ENCODE measurements around the gene UBE2D2. TPM values are rescaled to one million over a fixed set of nuclear protein-coding genes. Genes with fewer than 3 reads are reported as not detected.

The UBE2D2 gene
- total and polyA plus RNA-seq, 2 donors (not counting 1 experiment from before 2014, with no cell fraction given), result 64.3 to 168 TPM

DNA sequence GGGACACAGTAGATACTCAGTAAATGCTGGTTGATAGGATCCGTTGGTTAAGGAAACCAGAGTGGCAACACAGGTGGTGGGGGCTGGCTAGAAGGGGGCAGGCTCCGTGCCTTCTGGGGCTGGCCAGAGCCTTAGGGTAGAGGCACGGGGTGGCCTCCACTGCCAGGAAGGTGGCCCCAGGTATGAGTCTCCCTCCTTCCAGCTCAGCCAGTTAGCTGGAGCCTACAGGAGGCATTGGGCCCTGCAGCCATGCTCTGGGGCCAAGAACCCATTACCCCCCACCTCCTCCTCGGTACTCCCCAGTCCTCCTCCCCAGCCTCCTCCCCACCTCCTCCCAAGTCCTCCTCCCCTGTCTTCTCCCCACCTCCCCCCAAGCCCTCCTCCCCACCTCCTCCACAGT is 114.7 kb downstream of the UBE2D2 start:
- H3K27ac ChIP-seq (ENCODE audit: low read length in 2 of 2), result peak overlapping the region in 1 of 2 donors; percentile 74
- peak overlapping the region; percentile 15 for H3K27ac Mint-ChIP-seq
- H3K79me2 ChIP-seq (ENCODE audit: control insufficient read depth, insufficient read depth, low read length), result peaks cover 95% of the 10 kb centered on the region
- H2AFZ ChIP-seq (ENCODE audit: insufficient read depth, low read depth, low read length, poor library complexity, severe bottlenecking), result no peak overlapping the region
- no peak overlapping the region for H3K4me2 ChIP-seq (replicated peaks; ENCODE audit: low read depth, low read length, poor library complexity, severe bottlenecking)
- H3K4me1 Mint-ChIP-seq, result peaks cover 71% of the 10 kb centered on the region
- intact Hi-C loops (cut with micrococcal nuclease), result no loop called here
- DNase-seq (no peak), ATAC-seq (ENCODE audit: low read depth) (no peak)
- no peaks in the 10 kb centered on the region for H3K27me3 ChIP-seq (replicated peaks in 1 of 4; ENCODE audit: control extremely low read depth in 1 of 4, control insufficient read depth in 3 of 4, insufficient read depth in 4 of 4, low read length in 3 of 4)
- H3K9ac ChIP-seq (ENCODE audit: low read length), result peak overlapping the region; percentile 15
- ChIA-PET CTCF (interaction anchor here (0.6 to 1.8 kb wide), 8 partner anchors 12 to 45 kb away, joined by 3 to 8 read pairs (median 4); no protein-coding TSS in a partner anchor), POLR2A (interaction anchor here (0.6 to 1.0 kb wide), 4 partner anchors 11 to 37 kb away, joined by 3 read pairs; no protein-coding TSS in a partner anchor)
- peaks cover 44 to 63% of the 10 kb centered on the region in 2 donors for H3K4me1 ChIP-seq (ENCODE audit: control insufficient read depth in 2 of 2, insufficient read depth in 2 of 2, low read length in 2 of 2)
- peaks cover 97% of the 10 kb centered on the region for H4K20me1 ChIP-seq (ENCODE audit: control insufficient read depth, insufficient read depth, low read length, poor library complexity, severe bottlenecking)
- TF ChIP-seq EZH2 (IDR thresholded peaks at IDR 0.05; ENCODE audit: borderline replicate concordance, insufficient read depth, low read depth, low read length, poor library complexity, severe bottlenecking), result no peak
- TF ChIP-seq, protein P1, sequence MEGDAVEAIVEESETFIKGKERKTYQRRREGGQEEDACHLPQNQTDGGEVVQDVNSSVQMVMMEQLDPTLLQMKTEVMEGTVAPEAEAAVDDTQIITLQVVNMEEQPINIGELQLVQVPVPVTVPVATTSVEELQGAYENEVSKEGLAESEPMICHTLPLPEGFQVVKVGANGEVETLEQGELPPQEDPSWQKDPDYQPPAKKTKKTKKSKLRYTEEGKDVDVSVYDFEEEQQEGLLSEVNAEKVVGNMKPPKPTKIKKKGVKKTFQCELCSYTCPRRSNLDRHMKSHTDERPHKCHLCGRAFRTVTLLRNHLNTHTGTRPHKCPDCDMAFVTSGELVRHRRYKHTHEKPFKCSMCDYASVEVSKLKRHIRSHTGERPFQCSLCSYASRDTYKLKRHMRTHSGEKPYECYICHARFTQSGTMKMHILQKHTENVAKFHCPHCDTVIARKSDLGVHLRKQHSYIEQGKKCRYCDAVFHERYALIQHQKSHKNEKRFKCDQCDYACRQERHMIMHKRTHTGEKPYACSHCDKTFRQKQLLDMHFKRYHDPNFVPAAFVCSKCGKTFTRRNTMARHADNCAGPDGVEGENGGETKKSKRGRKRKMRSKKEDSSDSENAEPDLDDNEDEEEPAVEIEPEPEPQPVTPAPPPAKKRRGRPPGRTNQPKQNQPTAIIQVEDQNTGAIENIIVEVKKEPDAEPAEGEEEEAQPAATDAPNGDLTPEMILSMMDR (IDR thresholded peaks at IDR 0.05), result no peak
- no peaks in the 10 kb centered on the region for H3K9me3 Mint-ChIP-seq (ENCODE audit: insufficient read depth)
- H3K27me3 Mint-ChIP-seq, result no peaks in the 10 kb centered on the region
- H3K36me3 ChIP-seq (replicated peaks in 1 of 2; ENCODE audit: control extremely low read depth in 1 of 2, control insufficient read depth in 1 of 2, extremely low read depth in 1 of 2, insufficient read depth in 2 of 2, low read length in 1 of 2), result peaks cover 0 to 52% of the 10 kb centered on the region in 2 experiments
- H3K4me3 Mint-ChIP-seq, result no peak overlapping the region
- H3K9me3 ChIP-seq (ENCODE audit: control extremely low read depth in 1 of 3, control insufficient read depth in 2 of 3, insufficient read depth in 1 of 3, low read length in 2 of 3), result no peaks in the 10 kb centered on the region
- WGBS (ENCODE audit: insufficient coverage), result 79% methylated on average over 3 of the region's 4 CpGs
- no peak overlapping the region for H3K4me3 ChIP-seq (ENCODE audit: control extremely low read depth in 1 of 5, extremely low read depth in 1 of 5, insufficient read depth in 1 of 5, low read depth in 2 of 5, low read length in 4 of 5)

GRCh38 chr5:139676406-139676805 is 115.3 kb downstream of the UBE2D2 start:
- no peak for ATAC-seq (ENCODE audit: low read depth)
- intact Hi-C loops (cut with micrococcal nuclease), result no loop called here
- H3K4me3 ChIP-seq (ENCODE audit: control extremely low read depth in 1 of 5, extremely low read depth in 1 of 5, insufficient read depth in 1 of 5, low read depth in 2 of 5, low read length in 4 of 5), result no peak overlapping the region
- H2AFZ ChIP-seq (ENCODE audit: insufficient read depth, low read depth, low read length, poor library complexity, severe bottlenecking), result no peak overlapping the region
- H3K27ac ChIP-seq (ENCODE audit: low read length in 2 of 2), result peak overlapping the region in 1 of 2 donors; percentile 52
- H4K20me1 ChIP-seq (ENCODE audit: control insufficient read depth, insufficient read depth, low read length, poor library complexity, severe bottlenecking), result peaks cover 97% of the 10 kb centered on the region
- peaks cover 66% of the 10 kb centered on the region for H3K4me1 Mint-ChIP-seq
- no peaks in the 10 kb centered on the region for H3K27me3 ChIP-seq (replicated peaks in 1 of 4; ENCODE audit: control extremely low read depth in 1 of 4, control insufficient read depth in 3 of 4, insufficient read depth in 4 of 4, low read length in 3 of 4)
- no peak for TF ChIP-seq EZH2 (IDR thresholded peaks at IDR 0.05; ENCODE audit: borderline replicate concordance, insufficient read depth, low read depth, low read length, poor library complexity, severe bottlenecking)
- TF ChIP-seq, protein P1 (IDR thresholded peaks at IDR 0.05), result no peak
- no peak overlapping the region for H3K9ac ChIP-seq (ENCODE audit: low read length)
- ChIA-PET CTCF (interaction anchor here (0.6 to 1.8 kb wide), 5 partner anchors 11 to 76 kb away, joined by 3 to 8 read pairs (median 3); no protein-coding TSS in a partner anchor), POLR2A (interaction anchor here (0.9 kb wide), 1 partner anchor 35 kb away, joined by 3 read pairs; no protein-coding TSS in a partner anchor)
- peaks cover 94% of the 10 kb centered on the region for H3K79me2 ChIP-seq (ENCODE audit: control insufficient read depth, insufficient read depth, low read length)
- H3K4me3 Mint-ChIP-seq, result peak overlapping the region; percentile 5
- H3K4me2 ChIP-seq (replicated peaks; ENCODE audit: low read depth, low read length, poor library complexity, severe bottlenecking), result no peak overlapping the region
- peak overlapping the region; percentile 82 for H3K27ac Mint-ChIP-seq
- H3K36me3 ChIP-seq (replicated peaks in 1 of 2; ENCODE audit: control extremely low read depth in 1 of 2, control insufficient read depth in 1 of 2, extremely low read depth in 1 of 2, insufficient read depth in 2 of 2, low read length in 1 of 2), result peaks cover 0 to 58% of the 10 kb centered on the region in 2 experiments
- no peaks in the 10 kb centered on the region for H3K9me3 Mint-ChIP-seq (ENCODE audit: insufficient read depth)
- DNase-seq, result no peak
- 86% methylated on average over 2 of the region's 3 CpGs for WGBS (ENCODE audit: insufficient coverage)
- H3K4me1 ChIP-seq (ENCODE audit: control insufficient read depth in 2 of 2, insufficient read depth in 2 of 2, low read length in 2 of 2), result peaks cover 38 to 57% of the 10 kb centered on the region in 2 donors
- no peaks in the 10 kb centered on the region for H3K9me3 ChIP-seq (ENCODE audit: control extremely low read depth in 1 of 3, control insufficient read depth in 2 of 3, insufficient read depth in 1 of 3, low read length in 2 of 3)
- H3K27me3 Mint-ChIP-seq, result no peaks in the 10 kb centered on the region

Data from B cell (primary cell).